GM19467 (cell line): ENCODE measurements around the gene NSUN5.
A peak's percentile ranks its signal among the peaks of the same experiment; 100 is the strongest.
"Not testable (repeated sequence)": the region's sequence is repeated elsewhere in the genome, so short reads cannot be mapped to it uniquely, and the experiment has no call there.

ENCODE experiments used
- ATAC-seq: cut with Tn5 transposase; IDR thresholded peaks from one replicate; pipeline ENCODE4 v1.9.1; 2021; ENCODE audit warnings: mild to moderate bottlenecking, moderate library complexity; ENCODE audit not compliant: unreplicated experiment

NSUN5 gene

DNA sequence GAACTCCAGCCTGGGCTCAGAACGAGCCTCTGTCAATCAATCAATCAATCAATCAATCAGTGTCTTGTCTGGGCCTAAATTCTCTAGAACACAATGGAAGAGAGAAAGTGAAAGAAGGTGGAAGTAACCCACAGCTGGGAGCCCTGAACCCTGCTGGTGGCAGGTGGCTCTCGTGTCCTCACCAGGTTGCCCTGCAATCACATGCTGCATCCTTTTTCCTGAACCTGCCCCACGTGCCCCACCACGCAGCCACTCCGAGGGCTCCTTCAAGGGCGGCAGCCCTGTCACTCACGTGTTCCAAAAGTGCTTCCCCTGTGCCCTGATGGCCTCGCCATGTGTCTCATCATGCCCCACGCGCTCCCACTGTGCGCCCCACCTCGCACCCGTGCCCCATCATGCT lies 18.8 kb upstream of the NSUN5 start:
- ATAC-seq: not testable (repeated sequence)

DNA sequence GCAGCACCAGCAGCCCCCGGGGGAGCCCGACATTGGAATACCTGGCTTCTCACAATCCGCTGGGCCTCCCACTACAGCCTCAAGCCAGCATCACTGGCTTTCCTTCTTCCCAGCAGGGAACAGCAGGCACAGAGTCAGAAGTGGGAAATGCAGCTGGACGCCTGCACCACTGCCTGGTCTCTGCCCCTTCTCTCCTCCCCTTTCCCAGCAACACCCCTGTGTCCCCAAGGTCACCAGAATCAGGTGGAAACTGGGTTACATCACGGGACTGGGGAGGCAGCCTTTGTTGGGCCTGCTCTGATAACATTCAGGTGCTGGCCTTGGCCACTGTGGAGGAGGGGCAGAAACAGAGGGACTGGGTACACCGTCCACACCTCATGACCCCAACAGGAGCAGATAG lies 16.8 kb upstream of the NSUN5 start:
- ATAC-seq: not testable (repeated sequence)

DNA sequence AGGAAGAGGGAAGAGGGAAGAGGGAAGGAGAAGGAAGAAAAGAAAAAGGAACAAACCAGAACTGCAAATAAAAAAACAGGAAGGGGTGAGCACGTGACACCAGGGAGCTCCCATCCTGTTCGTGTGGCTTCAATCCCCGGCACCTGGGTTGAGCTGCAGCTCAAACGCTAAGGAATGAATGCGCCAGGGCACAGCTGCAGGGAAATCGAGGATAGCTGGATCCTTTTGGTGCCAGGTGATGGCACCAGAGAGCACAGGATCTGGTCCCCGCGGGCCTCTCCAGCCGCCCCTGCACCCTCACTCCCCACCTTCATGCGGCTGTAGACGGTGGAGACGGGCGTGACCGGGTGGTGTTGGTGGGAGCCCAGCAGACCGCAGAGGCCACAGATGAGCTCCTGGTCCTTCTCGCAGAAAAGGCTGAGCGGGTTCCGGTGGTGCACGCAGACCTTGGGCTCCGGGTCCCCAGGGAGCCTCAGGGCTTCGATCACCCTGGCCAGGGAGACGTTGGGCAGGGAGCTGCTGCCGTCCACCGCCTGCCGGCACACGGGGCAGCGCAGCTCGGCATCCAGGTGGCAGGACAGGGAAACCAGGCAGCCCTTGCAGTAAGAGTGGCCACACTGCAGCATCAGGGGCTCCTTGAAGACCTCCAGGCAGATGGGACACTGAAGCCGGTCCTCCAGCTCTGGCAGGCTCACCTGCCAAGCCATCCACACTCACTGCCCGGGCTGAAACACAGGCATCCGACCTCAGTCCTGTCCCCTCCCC lies 15.6 kb upstream of the NSUN5 start:
- not testable (repeated sequence) for ATAC-seq

DNA sequence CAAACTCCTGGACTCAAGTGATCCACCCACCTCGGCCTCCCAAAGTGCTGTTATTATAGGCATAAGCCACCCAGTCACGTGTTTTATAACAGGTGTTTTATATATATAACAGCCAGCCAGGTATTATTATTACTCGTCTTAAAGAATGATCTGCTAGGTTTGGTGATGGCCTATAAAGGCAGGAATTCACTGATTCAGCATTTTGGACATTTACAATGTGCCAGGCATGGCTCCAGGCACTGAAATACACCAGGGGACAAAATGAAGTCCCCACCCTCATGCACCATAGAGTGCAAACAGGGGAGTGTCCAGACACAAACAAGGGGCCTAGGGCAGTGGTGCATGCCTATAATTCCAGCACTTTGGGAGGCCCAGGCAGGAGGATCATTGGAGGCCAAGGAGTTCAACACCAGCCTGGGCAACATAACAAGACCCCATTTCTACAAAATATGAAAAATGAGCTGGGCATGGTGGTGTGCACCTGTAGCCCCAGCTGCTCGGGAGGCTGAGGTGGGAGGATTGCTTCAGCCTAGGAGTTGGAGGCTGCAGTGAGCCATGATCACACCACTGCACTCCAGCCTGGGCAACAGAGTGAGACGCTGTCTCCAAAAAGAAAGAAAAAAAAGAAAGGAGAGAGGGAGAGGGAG lies 14.9 kb upstream of the NSUN5 start:
- ATAC-seq: not testable (repeated sequence)

DNA sequence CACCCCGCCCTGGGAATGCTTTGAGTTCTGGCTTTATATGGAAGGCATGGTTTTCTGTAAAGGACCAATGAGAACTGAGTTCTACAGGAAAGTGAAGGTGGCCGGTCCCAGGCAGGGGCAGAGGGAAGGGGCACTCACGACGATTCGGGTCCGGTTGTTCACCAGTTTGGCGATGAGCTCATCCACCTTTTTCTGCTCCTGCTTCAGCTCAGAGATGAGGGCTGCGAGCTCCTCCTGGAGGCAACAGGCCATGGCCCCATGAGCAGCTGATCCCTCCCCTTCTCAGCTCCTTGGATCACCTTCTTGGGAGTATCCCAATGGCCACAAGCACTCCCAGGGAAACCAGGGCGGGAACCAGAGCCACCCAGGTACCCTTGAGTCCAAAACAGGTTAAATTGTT lies 11.4 kb upstream of the NSUN5 start:
- not testable (repeated sequence) for ATAC-seq

DNA sequence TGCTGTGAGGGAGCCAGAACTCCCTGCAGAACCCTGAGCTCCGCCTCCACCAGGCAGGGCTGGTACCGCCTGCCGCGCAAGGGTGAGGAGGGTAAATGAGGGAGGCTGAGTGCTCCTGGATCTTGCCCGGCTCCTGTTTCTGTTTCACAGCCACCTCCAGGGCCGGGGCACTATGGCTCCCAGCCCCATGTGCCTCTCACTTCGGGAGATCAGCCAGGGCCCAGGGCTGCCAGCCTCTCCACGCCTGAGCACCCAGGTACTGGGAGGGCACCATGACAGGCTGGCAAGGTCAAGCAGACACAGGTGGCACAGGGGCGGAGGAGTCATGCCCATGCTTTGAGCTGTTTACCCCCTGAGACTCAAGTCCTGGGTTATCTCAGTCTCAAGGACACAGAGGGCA lies 10.9 kb upstream of the NSUN5 start:
- not testable (repeated sequence) for ATAC-seq

DNA sequence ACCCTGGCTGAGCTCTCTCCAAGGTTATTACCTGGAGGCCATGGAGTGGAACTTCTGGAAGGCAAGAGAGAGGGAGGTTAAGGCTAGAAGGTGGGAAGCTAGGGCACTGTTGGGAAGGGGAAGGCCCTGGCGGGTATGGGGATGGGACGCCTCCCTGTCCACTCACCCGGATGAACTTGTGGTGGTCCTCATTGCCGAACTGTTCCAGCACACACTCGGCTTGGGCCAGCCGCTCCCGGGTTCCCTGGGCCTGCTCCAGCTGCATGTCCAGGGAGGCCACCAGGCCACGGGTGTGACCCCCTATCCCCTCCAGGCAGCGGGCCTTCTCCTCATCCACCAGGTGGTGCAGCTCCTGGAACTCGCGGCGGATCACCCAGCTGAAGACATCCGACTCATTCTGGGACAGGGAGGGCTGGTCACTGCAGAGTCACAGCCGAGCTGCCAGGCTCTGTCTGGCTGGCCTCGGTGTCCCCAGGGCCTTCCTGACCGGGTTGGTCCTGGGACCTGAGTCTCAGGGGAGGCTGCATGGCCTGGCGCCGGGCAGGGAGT lies 10.1 kb upstream of the NSUN5 start:
- ATAC-seq: not testable (repeated sequence)

DNA sequence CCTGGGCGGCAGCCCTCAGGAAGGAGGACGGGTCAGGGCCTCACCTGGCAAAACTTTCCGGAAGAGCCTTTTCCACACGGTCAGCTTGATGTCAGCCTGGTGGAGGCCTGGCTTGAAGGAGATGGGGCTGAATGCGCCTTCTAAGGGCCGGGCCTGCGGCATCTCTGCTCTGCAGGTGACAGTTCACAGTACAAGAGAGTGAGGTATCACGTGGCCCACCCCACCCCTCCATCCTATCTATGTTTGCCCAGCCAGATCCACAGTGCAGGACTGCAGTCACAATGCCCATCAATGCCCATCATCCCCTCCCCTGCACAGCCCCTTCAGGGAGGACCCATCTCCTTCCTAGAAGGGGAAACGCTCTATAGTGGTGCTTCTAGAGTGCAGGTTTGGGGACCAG lies 7.9 kb upstream of the NSUN5 start:
- no peak for ATAC-seq

DNA sequence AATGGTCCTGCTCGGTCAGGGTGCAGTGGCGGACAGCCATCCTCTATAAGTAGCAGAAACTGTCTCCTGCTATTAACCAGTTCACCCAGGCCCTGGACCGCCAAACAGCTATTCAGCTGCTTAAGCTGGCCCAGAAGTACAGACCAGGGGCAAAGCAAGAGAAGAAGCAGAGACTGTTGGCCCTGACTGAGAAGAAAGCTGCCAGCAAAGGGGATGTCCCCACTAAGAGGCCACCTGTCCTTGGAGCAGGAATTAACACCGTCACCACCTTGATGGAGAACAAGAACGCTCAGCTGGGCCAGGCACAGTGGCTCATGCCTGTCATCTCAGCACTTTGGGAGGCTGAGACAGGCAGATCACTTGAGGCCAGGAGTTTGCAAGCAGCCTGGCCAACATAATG lies 5.6 kb upstream of the NSUN5 start:
- ATAC-seq: no peak

DNA sequence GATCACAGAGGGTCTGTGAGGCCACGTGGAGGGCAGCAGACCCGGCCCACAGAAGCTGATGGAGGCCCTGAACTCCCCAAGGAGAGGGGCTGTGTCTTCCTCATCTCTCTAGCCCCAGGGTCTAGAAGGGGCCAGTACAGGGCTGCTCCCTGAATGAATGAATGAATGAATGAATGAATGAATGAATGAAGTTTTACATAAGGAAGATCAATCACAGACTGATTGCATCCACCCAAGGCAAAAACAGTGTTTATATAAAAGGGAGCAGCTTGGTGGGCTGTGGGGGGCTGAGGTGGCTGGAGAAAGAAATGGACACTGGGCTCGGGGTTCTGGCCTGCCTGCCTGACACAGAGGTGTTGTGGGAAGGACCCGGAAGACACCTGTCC lies 4.9 kb upstream of the NSUN5 start:
- no peak for ATAC-seq

DNA sequence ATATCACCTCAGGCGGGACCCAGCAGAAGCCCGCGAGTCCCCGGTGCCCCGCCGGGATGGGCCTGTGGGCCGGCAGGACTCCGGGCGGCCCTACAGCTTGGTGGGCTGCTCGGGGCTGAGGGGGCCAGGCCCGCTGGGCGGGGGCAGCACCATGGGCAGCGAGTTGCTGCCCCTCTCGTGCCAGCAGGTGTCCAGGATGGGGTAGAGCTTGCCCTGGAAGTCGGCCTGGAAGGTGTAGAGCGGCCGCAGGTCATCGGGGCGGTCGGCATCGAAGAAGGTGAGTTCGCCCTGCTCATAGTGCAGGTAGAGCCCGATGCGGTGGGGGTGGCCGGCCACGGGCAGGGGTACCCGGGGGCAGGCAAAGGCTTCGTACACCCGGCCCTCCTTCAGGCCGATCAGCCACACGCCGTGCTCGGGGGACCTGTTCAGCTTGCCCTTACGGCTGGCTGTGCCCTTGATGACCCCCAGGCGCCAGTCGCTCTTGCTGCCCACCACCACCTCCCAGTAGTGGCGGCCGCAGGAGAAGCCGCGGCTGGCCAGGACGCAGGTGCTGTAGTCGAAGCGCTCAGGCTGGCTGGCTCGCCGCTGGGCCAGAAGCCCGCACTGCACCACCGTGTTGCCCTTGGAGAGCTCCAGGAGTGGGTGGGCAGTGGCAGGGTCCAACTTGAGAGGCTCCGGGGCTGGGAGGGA lies 4.3 kb upstream of the NSUN5 start:
- ATAC-seq: no peak

DNA sequence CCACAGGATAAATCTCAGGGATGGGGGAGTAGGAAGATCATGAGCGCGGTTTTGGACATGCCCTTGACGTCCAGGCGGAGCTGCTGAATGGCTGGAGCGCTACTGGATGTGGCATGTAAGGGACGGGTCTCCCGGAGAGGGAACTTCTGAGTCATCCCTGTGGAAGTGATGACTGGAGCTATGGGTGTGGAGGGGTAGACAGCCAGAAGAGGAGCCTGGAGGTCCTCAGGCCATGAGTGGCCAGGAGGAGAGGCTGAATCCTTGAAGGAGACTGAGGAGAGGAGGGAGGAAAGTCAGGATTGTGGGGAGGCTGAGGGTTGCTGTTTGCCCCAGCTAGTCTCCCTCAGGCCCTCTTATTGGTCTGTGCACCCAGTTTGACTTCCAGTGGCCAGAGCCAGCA lies 2.8 kb upstream of the NSUN5 start:
- ATAC-seq: not testable (repeated sequence)

DNA sequence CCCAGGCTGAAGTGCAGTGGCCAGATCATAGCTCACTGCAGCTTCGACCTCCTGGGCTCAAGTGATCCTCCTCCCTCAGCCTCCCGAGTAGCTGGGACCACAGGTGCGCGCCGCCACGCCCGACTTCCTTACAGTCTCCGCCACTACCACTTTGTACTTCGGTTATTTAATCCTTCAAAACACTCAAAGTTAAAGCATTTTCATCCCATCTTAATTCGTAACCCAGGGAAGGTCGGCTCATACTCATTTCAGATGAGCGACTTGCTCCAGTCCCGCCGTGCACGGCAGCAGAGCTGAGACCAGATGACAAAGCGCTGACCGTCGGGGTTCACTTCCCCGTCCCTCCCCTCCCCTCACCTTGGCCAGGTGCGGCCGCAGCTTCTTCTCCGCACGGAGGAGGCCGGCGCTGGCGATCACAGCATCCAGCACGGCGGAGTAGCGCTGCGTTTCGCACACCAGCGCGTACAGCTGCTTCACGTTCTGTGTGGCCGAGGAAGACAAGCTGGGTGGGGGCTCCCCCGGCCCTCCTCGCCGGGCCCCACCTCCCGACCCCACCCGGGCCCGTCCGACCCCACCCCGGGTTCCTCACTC lies 457 bp downstream of the NSUN5 start:
- ATAC-seq: peak; percentile 24

DNA sequence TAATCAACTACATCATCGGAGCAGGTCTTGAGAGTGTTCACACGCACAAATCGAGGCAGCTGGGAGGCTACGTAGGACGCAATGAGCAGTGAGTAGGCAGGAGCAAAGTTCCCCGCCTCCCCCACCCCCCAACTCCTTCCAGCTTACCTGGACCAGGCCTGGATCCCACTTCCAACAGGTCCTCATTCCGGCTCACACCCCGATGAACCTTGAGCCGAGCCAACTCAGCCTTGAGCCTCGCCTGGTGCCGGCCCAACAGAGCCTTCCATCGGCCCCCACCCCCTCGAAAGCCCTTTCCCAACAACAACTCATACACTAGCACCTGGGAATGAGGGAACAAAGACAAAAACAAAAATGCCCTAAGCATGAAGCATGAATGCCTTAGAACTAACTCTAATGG lies 1.2 kb downstream of the NSUN5 start:
- ATAC-seq: no peak

DNA sequence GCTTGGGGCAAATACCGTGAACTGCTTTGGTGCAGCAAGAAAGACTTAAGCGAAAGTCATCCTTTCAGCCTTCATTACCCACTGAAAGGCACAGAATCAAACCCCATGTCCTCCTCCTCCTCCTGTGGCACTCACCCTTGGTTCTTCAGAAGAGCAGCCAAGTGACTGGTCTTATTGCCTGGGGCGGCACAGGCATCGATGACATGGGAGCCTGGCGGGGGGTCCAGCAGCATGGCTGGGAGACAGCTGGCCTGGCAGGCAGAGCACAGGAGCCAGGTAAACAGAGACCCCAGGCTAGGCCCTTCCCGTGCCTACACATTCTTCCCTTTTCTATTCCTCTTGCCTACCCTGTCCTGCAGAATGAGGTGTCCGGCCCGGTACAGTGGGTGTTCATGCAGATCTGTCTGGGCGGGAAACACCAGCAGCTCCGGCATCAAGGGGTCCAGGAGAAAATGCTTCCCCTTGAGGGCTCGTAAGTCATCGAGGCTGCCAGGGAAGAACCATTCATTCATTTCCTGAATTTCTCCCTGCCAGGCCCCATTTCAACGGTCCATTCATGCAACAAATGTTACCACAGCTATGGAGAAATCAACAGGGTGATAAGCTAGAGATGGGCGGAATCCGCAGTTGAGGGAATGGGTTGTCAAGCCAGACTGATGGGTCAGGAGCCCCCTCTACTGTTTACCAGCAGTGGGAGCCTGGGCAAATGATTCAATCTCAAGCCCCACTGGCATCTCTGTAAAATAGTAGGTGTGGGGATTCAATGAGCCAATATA lies 3.8 kb downstream of the NSUN5 start:
- not testable (repeated sequence) for ATAC-seq

DNA sequence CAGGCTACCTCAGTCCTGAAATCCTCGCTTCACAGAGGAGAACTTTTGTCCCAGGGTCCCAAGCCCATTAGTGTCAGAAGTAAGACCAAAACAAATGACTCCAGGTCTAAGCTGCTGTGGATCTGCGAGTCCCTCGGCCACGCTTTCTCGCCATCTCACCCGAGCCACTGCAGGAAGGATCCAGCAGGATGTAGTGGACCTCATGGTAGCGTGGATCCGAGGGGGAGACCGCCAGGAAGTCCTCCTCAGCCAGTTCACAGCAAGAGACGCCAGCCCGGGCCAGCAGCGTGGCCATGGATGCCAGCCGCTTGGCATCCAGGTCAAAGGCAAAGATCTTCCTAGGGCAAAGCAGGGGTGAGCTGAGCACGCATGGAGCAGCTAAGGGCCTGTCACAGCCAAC lies 4.6 kb downstream of the NSUN5 start:
- ATAC-seq: no peak

DNA sequence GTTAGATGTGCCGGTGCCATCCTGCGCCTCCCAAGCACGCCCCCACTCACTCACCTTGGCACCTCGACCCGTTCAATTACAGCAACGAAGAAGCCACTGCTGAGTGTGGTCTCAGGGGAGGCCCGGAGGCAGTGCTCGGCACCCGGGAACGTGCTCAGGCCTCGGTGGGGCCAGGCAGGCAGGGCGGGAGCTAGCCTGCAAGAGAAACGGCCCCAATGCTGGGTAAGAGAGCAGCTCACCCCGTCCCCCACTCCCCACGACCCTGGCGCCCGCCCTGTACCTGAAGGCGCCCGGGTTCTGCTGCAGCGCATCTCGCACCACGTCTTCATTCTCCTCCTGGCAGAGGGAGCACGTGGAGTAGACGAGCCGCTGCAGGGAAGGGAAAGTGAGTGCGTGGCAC lies 5.1 kb downstream of the NSUN5 start:
- ATAC-seq: no peak

DNA sequence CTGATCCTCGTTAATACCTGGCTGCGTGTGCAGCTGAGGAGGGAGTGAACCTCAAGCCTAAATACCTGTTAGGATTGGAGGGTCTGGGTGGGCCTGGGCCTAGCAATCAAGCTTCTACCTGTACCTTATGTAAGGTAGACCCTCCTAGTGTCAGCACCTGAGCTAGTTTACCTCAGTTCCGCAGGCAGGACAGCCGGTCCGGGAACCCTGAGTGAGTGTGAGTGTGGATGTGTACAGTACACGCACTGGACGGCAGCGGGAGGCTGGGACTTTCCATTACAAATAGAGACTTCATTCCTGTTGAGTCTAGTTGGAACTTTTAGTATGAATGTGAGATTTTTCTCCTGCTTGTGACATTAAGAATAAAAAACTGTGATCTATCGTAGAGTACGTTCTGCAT lies 5.8 kb downstream of the NSUN5 start:
- ATAC-seq: not testable (repeated sequence)

DNA sequence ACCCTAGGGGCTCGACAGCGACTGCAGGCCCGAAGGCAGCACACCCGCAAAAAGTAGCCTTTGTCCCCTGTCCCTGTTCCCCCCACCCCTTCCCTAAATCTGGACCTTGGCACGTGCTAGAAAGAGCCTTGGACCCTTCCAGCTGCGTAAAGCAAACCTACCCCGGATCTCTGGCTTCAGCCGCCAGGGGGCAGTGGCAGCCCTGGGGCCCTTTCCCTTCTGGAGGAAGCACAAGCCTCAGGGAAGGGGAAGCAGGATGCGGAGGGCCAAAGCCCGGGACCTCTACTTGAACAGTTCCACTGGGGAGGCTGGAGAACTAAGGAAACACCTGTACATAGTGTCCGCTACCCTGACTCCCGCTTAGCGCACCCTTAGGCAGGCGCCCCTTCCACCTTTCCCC lies 7.5 kb downstream of the NSUN5 start:
- not testable (repeated sequence) for ATAC-seq

DNA sequence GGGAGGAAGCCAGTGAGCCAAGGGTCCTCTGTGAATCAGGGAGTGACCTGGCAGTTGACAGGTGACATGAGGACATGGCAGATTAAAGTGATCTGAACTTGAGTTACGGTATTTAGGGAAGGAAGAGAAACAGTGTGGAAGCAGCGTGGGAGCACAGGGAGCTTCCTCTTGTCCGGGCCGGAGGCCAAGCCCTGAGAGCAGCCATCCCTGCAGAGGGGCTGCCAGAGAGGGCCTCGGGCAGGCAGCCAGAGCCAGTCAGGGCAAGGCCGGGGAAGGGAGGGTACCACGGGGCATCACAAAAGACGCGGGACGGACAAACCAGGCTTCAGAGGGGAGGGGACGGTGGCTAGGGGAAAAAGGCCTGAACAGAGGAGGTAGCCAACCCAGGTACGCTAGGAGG lies 8.8 kb downstream of the NSUN5 start:
- not testable (repeated sequence) for ATAC-seq

DNA sequence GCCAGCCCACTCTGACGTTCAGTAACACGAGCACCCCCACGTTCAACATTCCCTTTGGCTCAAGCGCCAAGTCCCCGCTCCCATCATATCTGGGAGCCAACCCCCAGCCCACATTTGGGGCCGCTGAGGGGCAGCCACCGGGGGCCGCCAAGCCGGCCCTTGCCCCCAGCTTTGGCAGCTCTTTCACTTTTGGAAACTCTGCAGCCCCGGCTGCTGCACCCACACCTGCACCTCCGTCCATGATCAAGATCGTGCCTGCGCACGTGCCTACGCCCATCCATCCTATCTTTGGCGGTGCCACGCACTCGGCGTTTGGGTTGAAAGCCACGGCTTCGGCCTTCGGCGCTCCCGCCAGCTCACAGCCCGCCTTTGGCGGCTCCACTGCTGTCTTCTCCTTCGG lies 10.9 kb downstream of the NSUN5 start:
- not testable (repeated sequence) for ATAC-seq
